ENCODE measurements around the gene RFC4. TPM values are rescaled to one million over a fixed set of nuclear protein-coding genes. Genes with fewer than 3 reads are reported as not detected.

Gene RFC4
- total and polyA plus RNA-seq, 9 of the 15 experiments (the other 6 are each of a cell fraction or from before 2014, with no cell fraction given): 105 to 227 (median 180) TPM

DNA sequence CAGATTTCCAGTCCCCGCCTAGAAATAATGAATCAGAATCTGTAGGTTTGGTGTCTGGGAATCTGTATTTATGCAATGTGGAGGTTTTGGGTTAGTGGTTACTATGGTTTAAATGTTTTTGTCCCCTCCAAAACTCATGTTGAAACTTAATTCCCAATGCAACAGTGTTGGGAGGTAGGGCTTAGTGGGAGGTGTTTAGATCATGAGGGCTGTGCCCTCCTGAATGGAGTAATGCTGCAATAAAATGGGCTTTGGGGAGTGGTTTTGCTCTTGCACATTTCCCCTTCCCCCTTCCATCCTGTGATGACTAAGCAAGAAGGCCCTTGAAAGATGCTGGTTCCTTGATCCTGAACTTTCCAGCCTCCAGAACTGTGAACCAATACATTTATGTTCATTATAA is 9.2 kb upstream of the RFC4 start:
- DNase-seq (ENCODE audit: extremely low read depth in 1 of 4, low spot score in 3 of 4) (peak in 2 of 4 experiments; percentile 54 to 71), FAIRE-seq (peak; percentile 86), ATAC-seq (peak; percentile 82)
- peak overlapping the region; percentile 73 for H2AFZ ChIP-seq (ENCODE audit: low read depth, low read length)
- in situ Hi-C loops (cut with MboI): loop anchor here (5.0 kb wide), 1 partner anchor 198 kb away; no protein-coding TSS in a partner anchor
- BruUV-seq (replicated peaks): no TSS peak
- WGBS (ENCODE audit: insufficient coverage, low coverage, missing lambda C conversion rate): 50% methylated on average over 1 of the region's 1 CpG
- peaks cover 0 to 10% of the 10 kb centered on the region in 2 experiments; a peak in 4 of 5 replicates for H3K4me1 ChIP-seq (replicated peaks in 1 of 2; ENCODE audit: control insufficient read depth in 2 of 2, insufficient read depth in 2 of 2, low read length in 2 of 2)
- no peaks in the 10 kb centered on the region for H3K9me3 ChIP-seq (replicated peaks; ENCODE audit: control insufficient read depth, insufficient read depth, low read depth, low read length)
- H3K79me2 ChIP-seq (ENCODE audit: control insufficient read depth, insufficient read depth, low read length): no peaks in the 10 kb centered on the region
- H4K20me1 ChIP-seq (replicated peaks; ENCODE audit: control insufficient read depth, insufficient read depth, low read length): no peaks in the 10 kb centered on the region
- H3K9me1 ChIP-seq (ENCODE audit: control insufficient read depth, insufficient read depth, low read length): no peaks in the 10 kb centered on the region
- intact Hi-C loops (cut with micrococcal nuclease): no loop called here
- POLR2A ChIA-PET: no interaction called here
- H3K9ac ChIP-seq (ENCODE audit: insufficient read depth in 1 of 2, low read depth in 2 of 2, low read length in 2 of 2): no peak overlapping the region
- H3K27me3 ChIP-seq (ENCODE audit: control insufficient read depth in 2 of 2, insufficient read depth in 2 of 2, low read length in 2 of 2): no peaks in the 10 kb centered on the region
- H3K4me3 ChIP-seq: no peak overlapping the region
- H3K36me3 ChIP-seq (ENCODE audit: control insufficient read depth, insufficient read depth, low read length): no peaks in the 10 kb centered on the region
- H3K27ac ChIP-seq (ENCODE audit: extremely low read depth, low read depth, low read length): no peak overlapping the region
- CTCF ChIA-PET (ENCODE audit: low intra/inter-chr PET ratio): no interaction called here
- no peak overlapping the region for H3K4me2 ChIP-seq (ENCODE audit: insufficient read depth, low read length)
- no peak for TF ChIP-seq POLR2H (tag; IDR thresholded peaks at IDR 0.05; ENCODE audit: low read depth)
- peak; percentile 19; the same call in 1 of the 2 replicates for TF ChIP-seq CBFA2T3 (IDR thresholded peaks at IDR 0.05)
- TF ChIP-seq MYBL2 (IDR thresholded peaks at IDR 0.05; ENCODE audit: low read depth): no peak
- TF ChIP-seq MYBL2 (CRISPR knock-in tag; IDR thresholded peaks at IDR 0.05; ENCODE audit: borderline replicate concordance): no peak
- TF ChIP-seq, protein P1, sequence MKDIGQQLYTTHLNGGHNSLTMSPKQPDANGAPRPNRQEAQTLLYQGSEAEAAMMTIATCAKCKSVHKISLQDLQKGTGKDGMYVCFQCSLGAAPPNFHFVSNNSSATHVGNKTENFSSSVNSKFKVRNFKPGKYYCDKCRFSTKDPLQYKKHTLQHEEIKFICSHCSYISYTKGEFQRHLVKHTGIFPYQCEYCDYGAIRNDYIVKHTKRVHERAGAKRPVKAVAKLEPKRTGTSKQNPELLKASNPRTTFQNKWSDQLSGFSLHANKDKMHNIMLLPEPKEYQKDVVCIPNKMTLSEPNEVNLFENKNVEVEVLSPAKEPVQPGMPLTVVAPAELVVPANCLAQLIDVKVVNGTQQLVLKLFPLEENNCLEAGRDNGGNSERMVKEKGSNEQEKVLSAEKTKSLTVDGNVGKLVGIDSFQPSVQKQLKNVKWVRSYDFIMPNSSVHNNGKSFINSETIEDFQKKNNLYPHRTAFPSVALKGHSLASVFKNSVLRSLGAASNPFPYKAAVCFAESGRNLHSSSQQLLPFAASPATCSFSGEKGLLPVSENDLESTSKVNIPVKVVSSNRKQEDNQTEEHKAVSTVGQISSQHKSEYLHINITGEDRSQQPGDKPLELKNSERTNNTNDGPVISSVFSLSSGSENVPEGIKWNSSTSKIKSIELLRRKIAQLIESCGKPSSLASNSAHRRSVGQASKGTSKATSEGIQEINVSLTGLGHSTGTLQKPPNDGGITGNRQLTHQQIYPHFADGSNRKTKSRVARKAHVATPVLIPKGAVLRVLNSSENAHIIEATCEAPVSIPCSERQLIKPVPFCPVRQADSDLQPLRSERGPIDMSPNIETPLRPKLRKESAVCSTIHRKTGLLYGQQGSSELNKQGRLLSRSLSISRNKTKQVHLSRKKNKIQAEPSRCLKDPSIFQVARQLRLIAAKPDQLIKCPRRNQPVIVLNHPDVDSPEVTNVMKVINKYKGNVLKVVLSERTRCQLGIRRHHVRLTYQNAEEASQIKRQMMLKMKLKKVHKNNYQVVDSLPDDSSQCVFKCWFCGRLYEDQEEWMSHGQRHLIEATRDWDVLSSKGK (CRISPR knock-in tag; IDR thresholded peaks at IDR 0.05): no peak
- no peak for TF ChIP-seq SLC30A9 (CRISPR knock-in tag; IDR thresholded peaks at IDR 0.05)
- TF ChIP-seq HNRNPUL1 (IDR thresholded peaks at IDR 0.05; ENCODE audit: low read length): no peak
- TF ChIP-seq, protein P2, sequence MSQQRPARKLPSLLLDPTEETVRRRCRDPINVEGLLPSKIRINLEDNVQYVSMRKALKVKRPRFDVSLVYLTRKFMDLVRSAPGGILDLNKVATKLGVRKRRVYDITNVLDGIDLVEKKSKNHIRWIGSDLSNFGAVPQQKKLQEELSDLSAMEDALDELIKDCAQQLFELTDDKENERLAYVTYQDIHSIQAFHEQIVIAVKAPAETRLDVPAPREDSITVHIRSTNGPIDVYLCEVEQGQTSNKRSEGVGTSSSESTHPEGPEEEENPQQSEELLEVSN (IDR thresholded peaks at IDR 0.05; ENCODE audit: borderline replicate concordance in 1 of 2, extremely low read depth in 1 of 2, insufficient read depth in 1 of 2, insufficient read length in 1 of 2, low read depth in 1 of 2, low read length in 1 of 2, poor library complexity in 1 of 2, severe bottlenecking in 1 of 2): no peak
- no peak for TF ChIP-seq MCM7 (IDR thresholded peaks at IDR 0.05)
- TF ChIP-seq FOXM1 (IDR thresholded peaks at IDR 0.05; ENCODE audit: low read depth): no peak
- no peak for TF ChIP-seq FOXM1 (CRISPR knock-in tag; IDR thresholded peaks at IDR 0.05; ENCODE audit: low read depth)
- TF ChIP-seq KDM5B (IDR thresholded peaks at IDR 0.05; ENCODE audit: insufficient replicate concordance, low read depth, low read length): no peak
- TF ChIP-seq, protein P3, sequence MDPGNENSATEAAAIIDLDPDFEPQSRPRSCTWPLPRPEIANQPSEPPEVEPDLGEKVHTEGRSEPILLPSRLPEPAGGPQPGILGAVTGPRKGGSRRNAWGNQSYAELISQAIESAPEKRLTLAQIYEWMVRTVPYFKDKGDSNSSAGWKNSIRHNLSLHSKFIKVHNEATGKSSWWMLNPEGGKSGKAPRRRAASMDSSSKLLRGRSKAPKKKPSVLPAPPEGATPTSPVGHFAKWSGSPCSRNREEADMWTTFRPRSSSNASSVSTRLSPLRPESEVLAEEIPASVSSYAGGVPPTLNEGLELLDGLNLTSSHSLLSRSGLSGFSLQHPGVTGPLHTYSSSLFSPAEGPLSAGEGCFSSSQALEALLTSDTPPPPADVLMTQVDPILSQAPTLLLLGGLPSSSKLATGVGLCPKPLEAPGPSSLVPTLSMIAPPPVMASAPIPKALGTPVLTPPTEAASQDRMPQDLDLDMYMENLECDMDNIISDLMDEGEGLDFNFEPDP (CRISPR knock-in tag; IDR thresholded peaks at IDR 0.05): no peak
- no peak for TF ChIP-seq ZC3H4 (CRISPR knock-in tag; IDR thresholded peaks at IDR 0.05; ENCODE audit: borderline replicate concordance)
- 0 out of 2 replicates have a peak, but pooled peaks have one; percentile 19 for TF ChIP-seq SMARCE1 (IDR thresholded peaks at IDR 0.05)
- TF ChIP-seq SRSF7 (optimal IDR thresholded peaks at IDR 0.05; ENCODE audit: low read depth, low read length): no peak
- 0 out of 2 replicates have a peak, but pooled peaks have one; percentile 18 for TF ChIP-seq GABPA (tag; conservative IDR thresholded peaks at IDR 0.05; ENCODE audit: low read depth)
- no peak for TF ChIP-seq BDP1 (IDR thresholded peaks at IDR 0.05; ENCODE audit: insufficient read depth, insufficient read length)
- TF ChIP-seq HMG20A (CRISPR knock-in tag; conservative IDR thresholded peaks at IDR 0.05): no peak

Data from K562 (cell line).